HG03469 (cell line): Measurements from ENCODE around the gene SH2D3A.

ENCODE experiments used
- ATAC-seq: cut with Tn5 transposase; IDR thresholded peaks from one replicate; pipeline ENCODE4 v1.9.1; 2021; ENCODE audit warnings: mild to moderate bottlenecking, moderate library complexity, moderate number of reproducible peaks; ENCODE audit not compliant: unreplicated experiment

Gene SH2D3A

GRCh38 chr19:6723738-6724137, 43.5 kb downstream of the SH2D3A start:
- no peak for ATAC-seq

DNA sequence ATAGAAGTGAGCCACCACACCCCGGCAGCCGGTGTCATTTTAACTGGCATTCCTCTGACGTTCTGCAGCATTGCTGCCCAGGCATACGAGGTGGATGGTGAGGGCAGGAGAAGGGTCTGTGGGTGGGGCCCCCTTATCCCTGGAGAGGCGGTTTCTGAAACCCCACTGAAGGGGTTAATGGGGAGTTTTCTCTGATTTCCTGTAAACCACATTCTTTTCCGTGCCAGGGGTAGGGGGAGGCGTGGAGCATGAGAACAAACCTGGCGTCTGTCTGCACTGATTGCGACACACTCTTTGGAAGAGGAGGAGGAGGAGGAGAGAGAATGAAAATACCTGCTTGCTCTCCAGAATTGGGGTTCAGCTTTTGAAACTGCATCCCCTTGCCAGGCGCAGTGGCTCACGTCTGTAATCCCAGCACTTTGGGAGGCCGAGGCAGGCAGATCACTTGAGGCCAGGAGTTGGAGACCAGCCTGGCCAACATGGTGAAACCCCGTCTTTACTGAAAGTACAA, 44.1 kb downstream of the SH2D3A start:
- no peak for ATAC-seq

DNA sequence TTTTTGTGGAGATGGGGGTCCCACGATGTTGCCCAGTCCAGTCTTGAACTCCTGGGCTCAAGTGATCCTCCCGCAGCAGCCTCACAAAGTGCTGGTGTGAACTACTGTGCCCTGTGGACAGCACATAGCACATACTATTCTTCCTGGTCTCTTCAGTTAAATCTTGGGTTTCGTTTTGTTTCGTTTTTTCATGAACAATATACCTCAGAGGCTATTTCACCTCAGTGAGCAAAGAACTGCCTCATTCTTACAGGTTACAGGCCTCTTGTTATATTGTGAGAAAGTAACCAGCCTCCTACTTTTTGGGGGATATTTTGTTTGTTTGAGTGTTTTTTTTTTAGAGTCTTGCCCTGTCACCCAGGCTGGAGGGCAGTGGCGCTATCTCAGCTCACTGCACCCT, 45.5 kb downstream of the SH2D3A start:
- no peak for ATAC-seq

DNA sequence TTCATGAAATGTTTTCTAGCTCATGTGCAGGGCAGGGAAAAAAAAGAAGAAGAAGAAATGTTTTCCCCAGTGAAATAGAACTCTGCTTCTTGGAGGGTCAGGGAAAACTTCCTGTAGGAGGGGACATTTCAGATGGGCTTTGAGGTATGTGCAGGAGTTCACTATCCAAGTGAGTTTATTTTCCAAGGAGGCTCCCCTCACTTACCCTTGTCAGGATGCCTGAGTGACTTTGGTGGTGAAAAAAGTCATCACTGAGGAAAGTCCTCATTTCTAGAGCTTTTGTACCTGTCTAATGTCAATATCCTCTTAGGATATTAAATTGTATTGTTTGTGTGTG, 46.1 kb downstream of the SH2D3A start:
- ATAC-seq, result no peak

GRCh38 chr19:6720369-6721137, 46.7 kb downstream of the SH2D3A start, which contains the start of gene C3:
C3 (minus strand) TSS chr19:6720650; CDS start chr19:6720589, 61 bp downstream.
- ATAC-seq, result no peak

DNA sequence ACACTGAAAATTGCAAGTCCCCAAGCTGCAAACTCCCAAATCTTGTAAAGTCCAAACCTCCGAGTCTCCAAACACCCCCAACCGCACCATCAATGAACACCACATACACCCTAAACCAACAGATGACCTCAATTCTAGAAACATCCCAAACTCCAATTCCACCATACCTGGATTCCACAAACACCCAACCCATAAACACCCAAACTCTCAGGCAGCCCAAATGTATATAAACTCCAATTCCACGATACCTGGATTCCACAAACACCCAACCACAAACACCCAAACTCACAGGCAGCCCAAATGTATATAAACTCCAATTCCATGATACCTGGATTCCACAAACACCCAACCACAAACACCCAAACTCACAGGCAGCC, 47.3 kb downstream of the SH2D3A start:
- no peak for ATAC-seq

DNA sequence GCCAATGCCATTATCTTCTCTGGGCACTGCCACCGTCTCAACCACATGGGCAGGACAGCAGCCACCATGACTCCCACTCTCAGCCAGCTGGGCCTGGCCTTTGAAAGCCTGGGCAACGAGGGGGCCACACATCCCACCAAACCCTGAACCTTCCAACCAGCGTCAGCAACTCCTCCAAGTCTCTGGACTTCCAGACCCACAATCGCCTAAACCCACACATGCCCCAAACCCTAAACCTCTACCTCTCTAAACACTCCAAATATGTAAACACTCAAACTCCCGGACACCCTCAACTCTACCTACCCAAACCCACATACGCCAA, 47.7 kb downstream of the SH2D3A start:
- ATAC-seq, result no peak

- no peak for ATAC-seq
Measured at GRCh38 chr19:6718741-6719539, 48.3 kb downstream of the SH2D3A start.

DNA sequence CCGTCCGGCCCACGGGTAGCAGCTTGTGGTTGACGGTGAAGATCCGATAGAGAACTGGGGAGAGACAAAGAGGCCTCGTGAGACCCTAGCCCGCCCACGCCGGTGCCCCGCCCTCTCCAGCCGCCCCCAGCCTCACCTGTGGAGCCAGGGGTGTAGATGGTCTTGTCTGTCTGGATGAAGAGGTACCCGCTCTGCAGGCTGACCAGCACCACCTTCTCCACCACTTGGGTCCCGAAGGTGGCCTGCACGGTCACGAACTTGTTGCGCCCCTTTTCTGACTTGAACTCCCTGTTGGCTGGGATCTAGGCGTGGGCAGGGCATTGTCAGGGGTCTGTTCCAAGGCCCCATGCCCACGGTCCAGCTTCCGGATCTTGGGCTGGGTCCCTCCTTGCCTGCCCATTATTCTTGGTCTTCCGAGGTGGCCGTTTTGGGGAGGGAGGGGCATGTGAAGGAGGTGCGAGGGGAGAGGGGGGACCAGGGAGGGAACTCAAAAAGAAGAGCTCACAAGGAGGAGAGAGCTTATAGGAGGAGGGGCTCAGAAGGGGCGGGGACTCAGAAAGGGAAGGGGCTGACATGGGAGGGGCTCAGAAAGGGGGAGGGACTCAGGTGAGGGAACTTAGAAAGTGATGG, 49.0 kb downstream of the SH2D3A start:
- ATAC-seq, result no peak

- ATAC-seq, result no peak
Measured at GRCh38 chr19:6717441-6717971, 49.7 kb downstream of the SH2D3A start.

DNA sequence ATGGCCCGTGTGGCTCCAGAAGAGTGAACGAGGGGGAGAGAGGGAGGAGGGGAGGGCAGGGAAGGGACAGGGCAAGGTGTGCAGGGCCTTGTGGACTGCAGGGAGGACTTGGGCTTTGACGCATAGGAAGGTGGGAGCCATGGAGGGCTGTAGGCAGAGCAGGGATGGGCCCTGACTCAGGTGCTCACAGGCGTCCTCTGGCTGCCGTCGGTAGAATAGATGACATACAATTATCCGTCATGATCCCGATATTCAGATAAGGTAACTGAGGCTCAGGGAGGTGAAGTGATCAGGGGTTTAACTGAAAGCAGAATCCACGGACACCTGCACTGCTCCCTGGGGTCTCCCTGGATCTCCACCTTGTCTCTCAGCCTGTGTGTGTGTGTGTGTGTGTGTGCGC, 50.2 kb downstream of the SH2D3A start:
- ATAC-seq, result no peak

DNA sequence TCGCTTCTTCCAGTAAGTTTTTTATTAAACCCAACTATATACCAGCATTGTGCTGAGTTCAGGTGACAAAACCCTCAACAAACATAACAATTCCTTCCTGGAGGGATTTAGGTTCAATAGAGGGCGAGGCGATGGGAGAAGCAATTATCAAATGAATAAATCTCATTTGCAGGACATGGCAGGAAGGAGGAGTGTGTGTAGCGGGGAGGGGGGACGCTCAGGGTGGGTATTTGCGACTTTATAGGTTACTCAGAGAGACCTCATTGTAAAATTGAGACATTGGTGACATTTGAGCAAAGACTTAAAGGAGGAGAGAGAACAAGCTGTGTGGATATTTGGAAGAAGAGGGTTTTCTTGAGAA, 50.6 kb downstream of the SH2D3A start:
- no peak for ATAC-seq

DNA sequence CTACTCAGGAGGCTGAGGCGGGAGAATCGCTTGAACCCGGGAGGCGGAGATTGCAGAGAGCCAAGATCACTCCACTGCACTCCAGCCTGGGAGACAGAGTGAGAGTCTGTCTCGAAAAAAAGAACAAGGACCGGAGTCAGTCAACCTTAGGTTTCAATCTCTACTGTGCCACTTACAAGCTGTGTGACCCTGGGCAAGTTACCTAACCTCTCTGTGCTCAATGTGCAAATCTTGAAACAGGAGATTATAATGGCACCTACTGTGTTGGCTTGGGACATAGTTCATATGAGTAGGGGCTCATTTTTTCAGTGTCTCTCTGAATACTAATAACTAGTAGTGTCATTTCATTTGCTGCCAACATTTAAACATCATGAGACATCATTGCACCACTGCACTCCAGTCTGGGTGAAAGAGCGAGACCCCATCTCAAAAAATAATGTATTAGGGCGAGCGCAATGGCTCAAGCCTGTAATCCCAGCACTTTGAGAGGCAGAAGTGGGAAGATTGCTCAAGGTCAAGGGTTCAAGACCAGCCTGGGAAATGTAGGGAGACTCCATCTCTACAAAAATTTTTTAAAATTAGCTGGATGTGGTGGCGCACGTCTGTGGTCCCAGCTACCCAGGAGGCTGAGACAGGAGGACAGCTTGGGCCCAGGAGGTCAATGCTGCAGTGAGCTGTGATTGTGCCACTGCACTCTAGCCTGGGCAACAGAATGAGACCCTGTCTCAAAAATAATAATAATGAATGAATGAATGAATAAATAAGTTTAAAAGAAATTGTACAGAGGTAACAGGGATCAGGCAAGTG, 52.3 kb downstream of the SH2D3A start:
- no peak for ATAC-seq

DNA sequence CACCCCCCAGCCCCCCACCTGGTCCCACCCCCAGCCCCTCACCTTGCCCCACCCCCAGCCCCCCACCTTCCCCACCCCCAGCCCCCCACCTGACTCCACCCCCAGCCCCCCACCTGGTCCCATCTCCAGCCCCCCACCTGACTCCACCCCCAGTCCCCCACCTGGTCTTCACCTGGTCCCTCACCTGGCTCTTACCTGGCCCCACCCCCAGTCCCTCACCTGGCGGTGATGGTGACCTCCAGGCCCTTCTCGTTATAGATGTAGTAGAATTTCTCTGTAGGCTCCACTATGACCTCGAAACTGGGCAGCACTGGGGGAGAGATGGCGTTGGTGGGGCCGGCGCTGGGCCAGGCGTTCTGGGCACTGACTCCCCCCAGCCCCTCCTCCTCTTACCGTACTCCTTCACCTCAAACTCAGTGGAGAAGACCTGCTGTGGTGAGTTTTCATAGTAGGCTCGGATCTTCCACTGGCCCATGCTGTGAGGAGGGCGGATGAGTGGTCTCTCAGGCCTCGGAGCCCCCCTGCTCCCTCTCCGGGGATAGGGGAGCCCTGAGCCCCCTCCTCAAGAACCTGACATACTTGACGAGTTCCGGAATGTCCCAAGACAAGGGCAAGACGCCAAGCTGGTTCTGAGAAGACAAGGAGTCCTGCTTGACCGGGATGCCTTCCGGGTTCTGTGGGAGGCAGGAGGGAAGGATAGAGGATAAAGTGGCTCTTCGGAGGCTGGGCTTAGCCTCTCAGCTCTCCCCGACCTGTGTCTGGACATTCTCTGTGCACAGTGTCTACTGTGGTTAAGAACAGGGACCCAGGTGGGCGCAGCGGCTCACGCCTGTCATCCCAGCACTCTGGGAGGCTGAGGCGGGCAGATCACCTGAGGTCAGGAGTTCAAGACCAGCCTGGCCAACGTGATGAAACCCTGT, 53.2 kb downstream of the SH2D3A start:
- ATAC-seq, result no peak

DNA sequence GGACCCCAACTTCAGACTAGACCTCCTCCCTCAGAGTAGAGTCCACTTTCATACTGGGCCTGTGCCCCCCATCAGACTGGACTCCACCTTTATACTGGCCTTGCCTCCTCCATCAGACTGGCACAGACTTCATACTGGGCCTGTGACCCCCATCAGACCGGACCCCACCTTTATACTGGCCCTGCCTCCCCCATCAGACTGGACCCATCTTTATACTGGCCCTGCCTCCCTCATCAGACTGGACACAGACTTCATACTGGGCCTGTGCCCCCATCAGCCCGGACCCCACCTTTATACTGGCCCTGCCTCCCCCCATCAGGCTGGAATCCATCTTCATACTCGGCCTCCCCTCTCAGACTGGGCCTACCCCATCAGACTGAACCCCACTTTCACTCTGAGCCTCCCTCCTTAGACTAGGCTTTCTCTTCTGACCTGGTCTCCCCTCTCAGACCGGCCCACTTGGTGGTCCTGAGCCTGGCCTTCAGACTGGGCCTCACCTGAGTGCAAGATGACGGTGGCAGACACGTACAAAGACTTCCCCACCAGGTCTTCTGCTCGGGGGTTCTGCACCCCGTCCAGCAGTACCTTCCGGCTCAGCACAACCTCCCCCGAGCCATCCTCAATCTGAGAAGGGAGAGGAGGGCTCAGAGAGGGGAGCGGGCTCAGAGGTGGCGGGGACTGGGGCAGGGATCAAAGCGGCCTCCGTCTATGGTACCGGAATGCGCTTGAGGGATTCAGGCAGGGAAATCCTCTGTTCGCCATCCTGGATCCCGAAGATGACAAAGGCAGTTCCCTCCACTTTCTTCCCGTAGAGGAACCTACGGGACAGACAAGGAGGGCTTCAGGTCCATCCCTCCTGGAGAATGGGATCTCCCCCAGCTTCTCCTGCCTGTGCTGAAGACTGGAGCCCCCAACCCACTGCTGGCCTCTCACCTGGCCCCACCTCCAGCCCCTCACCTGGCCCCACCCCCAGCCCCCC, 54.3 kb downstream of the SH2D3A start:
- no peak for ATAC-seq

DNA sequence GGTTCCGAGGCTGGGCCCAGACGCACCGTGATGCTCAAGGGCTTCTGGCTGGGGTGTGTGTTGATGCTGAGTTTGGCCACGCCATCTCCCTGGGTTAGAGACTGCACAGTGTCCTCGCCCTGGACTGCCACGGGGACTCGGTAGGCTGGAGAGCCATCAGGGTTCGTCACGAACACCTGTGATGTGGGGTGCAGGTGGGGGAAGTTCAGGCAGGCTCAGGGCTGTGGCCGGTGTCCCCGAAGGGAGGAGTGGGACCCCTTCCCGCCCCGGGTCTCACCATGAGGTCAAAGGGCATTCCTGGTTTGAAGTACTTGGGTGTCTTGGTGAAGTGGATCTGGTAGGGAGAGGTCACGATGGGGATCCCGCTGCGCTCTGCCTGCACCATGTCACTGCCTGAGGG, 55.0 kb downstream of the SH2D3A start:
- no peak for ATAC-seq

DNA sequence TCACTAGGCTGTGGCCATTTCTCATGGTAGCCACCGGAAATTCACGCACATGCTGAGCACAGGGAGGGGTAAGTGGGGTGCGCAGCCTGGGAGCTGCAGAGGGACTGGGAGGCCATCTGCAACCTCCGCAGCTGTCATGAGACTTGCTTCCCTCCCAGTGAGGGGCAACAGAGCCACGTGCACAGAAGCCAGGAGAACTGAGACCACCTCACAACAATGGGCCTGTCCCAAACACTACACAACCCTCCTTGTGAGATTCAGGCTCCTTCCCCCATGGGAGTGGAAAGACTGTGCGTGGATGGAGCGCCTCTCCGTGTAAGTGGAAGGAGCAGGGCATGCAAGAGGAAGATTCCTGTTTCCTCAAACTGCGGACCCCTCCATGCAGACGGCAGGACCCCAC, 55.6 kb downstream of the SH2D3A start:
- no peak for ATAC-seq

DNA sequence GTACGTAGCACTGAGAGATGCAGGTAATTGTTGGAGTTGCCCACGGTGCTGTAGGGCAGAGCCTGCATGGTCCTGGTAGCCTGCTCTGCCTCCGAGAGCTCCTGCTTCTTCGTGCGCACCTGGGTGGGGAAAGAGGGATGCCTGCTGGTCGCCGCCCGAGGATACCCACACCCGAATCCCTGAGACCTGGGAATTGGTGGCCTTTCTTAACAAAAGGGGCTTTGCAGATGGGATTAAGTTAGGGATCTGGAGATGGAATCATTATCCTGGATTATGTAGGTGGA, 56.2 kb downstream of the SH2D3A start:
- ATAC-seq, result no peak
